Mammary epithelial cell (primary cell): ENCODE data around the gene XRCC2.

Source experiments
- CTCF ChIP-seq, 2 donors: IDR thresholded peaks in 1 of 2; conservative IDR thresholded peaks in 1 of 2; 2 replicates each; pipeline ENCODE4 v1.5.1; 2011 to 2012; ENCODE audit warnings: inconsistent platforms in 2 of 2, low read length in 2 of 2, mild to moderate bottlenecking in 2 of 2, control low read depth in 1 of 2, low read depth in 1 of 2; ENCODE audit not compliant: insufficient read depth in 1 of 2; ENCODE audit errors: extremely low read depth in 1 of 2
- EZH2 ChIP-seq: IDR thresholded peaks from 2 replicates; pipeline ENCODE4 v1.6.1; 2012; ENCODE audit warnings: low read length, inconsistent platforms, borderline replicate concordance

DNA sequence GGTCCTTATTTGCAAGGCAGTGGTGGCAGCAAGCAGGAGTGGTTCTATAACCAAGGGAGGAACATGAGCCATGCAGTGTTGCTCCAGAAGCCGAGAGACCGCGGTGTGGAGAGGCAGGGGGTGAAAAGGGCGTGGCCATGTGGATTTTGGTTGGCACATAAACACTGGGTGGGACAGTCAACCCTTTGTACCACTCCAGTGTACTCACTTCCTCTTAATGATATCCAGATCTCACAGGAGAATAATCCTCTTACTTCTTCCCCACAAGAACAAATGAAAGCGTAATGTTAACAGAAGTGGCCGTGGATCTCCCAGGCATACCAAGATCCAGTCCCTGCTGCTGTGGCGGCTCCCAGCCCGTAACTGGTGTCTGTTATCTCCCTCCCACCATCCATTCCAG, 42.4 kb downstream of the XRCC2 start:
- TF ChIP-seq CTCF (conservative IDR thresholded peaks at IDR 0.05 in 1 of 2, IDR thresholded peaks at IDR 0.05 in 1 of 2; ENCODE audit: extremely low read depth in 1 of 2, insufficient read depth in 1 of 2, low read depth in 1 of 2, low read length in 2 of 2) (no peak), EZH2 (no peak)
